AG10803 (cell line): Measurements from ENCODE around the gene KDR.
A peak's percentile ranks its signal among the peaks of the same experiment; 100 is the strongest.

Experiments used
- DNase-seq: peaks from one replicate; pipeline ENCODE4 v3.0.0; 2010; ENCODE audit warnings: low read depth
- H3K4me3 ChIP-seq: 2 replicates; pipeline ENCODE4 v1.5.1; 2011; ENCODE audit warnings: mild to moderate bottlenecking, low read length, control low read depth
- CTCF ChIP-seq: conservative IDR thresholded peaks from 2 replicates; pipeline ENCODE4 v1.5.1; 2011; ENCODE audit warnings: mild to moderate bottlenecking, low read length, control low read depth, inconsistent platforms

KDR gene

GRCh38 chr4:55092504-55092903 lies 32.9 kb downstream of the KDR start:
- no peak for DNase-seq
- no peak for TF ChIP-seq CTCF
- no peak overlapping the region for H3K4me3 ChIP-seq

- H3K4me3 ChIP-seq = no peak overlapping the region
- DNase-seq = no peak
- no peak for TF ChIP-seq CTCF
Measured at GRCh38 chr4:55089916-55090315, 35.5 kb downstream of the KDR start.

GRCh38 chr4:55087913-55088260 lies 37.5 kb downstream of the KDR start:
- H3K4me3 ChIP-seq = no peak overlapping the region
- TF ChIP-seq CTCF = no peak
- DNase-seq = no peak

GRCh38 chr4:55087009-55087912 lies 38.1 kb downstream of the KDR start:
- peak; percentile 40 for DNase-seq
- H3K4me3 ChIP-seq = no peak overlapping the region
- no peak for TF ChIP-seq CTCF

GRCh38 chr4:55086578-55086977 lies 38.8 kb downstream of the KDR start:
- DNase-seq = no peak
- H3K4me3 ChIP-seq = no peak overlapping the region
- no peak for TF ChIP-seq CTCF

- TF ChIP-seq CTCF = no peak
- no peak overlapping the region for H3K4me3 ChIP-seq
- DNase-seq = no peak
Measured at GRCh38 chr4:55083735-55084134, 41.7 kb downstream of the KDR start.

- no peak overlapping the region for H3K4me3 ChIP-seq
- TF ChIP-seq CTCF = no peak
- DNase-seq = no peak
Measured at GRCh38 chr4:55082756-55083155, 42.6 kb downstream of the KDR start.
